ENCODE measurements around the gene MRGPRG. TPM values are rescaled to one million over a fixed set of nuclear protein-coding genes. Genes with fewer than 3 reads are reported as not detected.

Gene MRGPRG
- total and polyA plus RNA-seq, 9 of the 15 experiments (the other 6 are each of a cell fraction or from before 2014, with no cell fraction given) = not detected

- TF ChIP-seq ZNF407 (IDR thresholded peaks at IDR 0.05; ENCODE audit: low read depth) = no peak
- TF ChIP-seq SAFB2 (IDR thresholded peaks at IDR 0.05; ENCODE audit: borderline replicate concordance, low read depth, low read length, severe bottlenecking) = no peak
- TF ChIP-seq KDM4B (IDR thresholded peaks at IDR 0.05; ENCODE audit: borderline replicate concordance in 2 of 2, low read depth in 1 of 2) = no peak
- TF ChIP-seq ILK (tag; IDR thresholded peaks at IDR 0.05; ENCODE audit: borderline replicate concordance, low read depth) = no peak
- no peak for TF ChIP-seq ZBTB33 (CRISPR knock-in tag; IDR thresholded peaks at IDR 0.05)
- no peak for TF ChIP-seq ZNF24 (IDR thresholded peaks at IDR 0.05)
These were observed 6.6 kb upstream of the MRGPRG start (continued) for GRCh38 chr11:3225159-3225758.

Data from K562 (cell line).